Kidney (tissue), 14 donors: ENCODE measurements around the gene ING4. TPM values are rescaled to one million over a fixed set of nuclear protein-coding genes. Genes with fewer than 3 reads are reported as not detected.
A peak's percentile ranks its signal among the peaks of the same experiment; 100 is the strongest.

Experiments used
- DNase-seq, 5 donors: peaks; one replicate each; pipeline ENCODE4 v3.0.0-alpha.2; 2013 to 2020
- FAIRE-seq: peaks from 2 replicates; lab custom pipeline; 2012; peaks lifted over from hg19 to GRCh38; lab: Jason Lieb, UNC
- H3K27ac ChIP-seq, 2 donors: one replicate each; pipeline ENCODE4 v1.7.0; 2013; ENCODE audit warnings: low read depth in 2 of 2, low read length in 2 of 2, inconsistent platforms in 1 of 2
- H3K27me3 ChIP-seq: one replicate; pipeline ENCODE4 v1.7.1; 2013; ENCODE audit warnings: low read length, inconsistent platforms; ENCODE audit not compliant: control insufficient read depth, insufficient read depth
- H3K36me3 ChIP-seq, 3 donors: one replicate each; pipeline versions ENCODE4 v1.7.0 to v1.7.1; 2013; ENCODE audit warnings: low read length in 3 of 3, control low read depth in 1 of 3, inconsistent platforms in 1 of 3; ENCODE audit not compliant: insufficient read depth in 3 of 3, control insufficient read depth in 2 of 3
- H3K4me1 ChIP-seq, 3 donors: one replicate each; pipeline versions ENCODE4 v1.7.0 to v1.7.1; 2013; ENCODE audit warnings: low read length in 3 of 3, inconsistent platforms in 1 of 3, low read depth in 1 of 3; ENCODE audit not compliant: control insufficient read depth in 2 of 3, insufficient read depth in 2 of 3
- H3K4me3 ChIP-seq, 3 donors: one replicate each; pipeline versions ENCODE4 v1.7.0 to v1.8.1; 2013; ENCODE audit warnings: low read length in 3 of 3, control low read depth in 1 of 3, inconsistent platforms in 1 of 3
- H3K9ac ChIP-seq, 3 donors: one replicate each; pipeline versions ENCODE4 v1.7.0 to v1.7.1; 2013; ENCODE audit warnings: low read length in 3 of 3, control low read depth in 1 of 3, inconsistent platforms in 1 of 3
- H3K9me3 ChIP-seq, 3 donors: one replicate each; pipeline versions ENCODE4 v1.7.0 to v1.7.1; 2013; ENCODE audit warnings: low read length in 3 of 3, control low read depth in 1 of 3, inconsistent platforms in 1 of 3; ENCODE audit not compliant: control insufficient read depth in 2 of 3, insufficient read depth in 1 of 3
- intact Hi-C: fragments of 100-400 bp; cut with DNase I; formaldehyde crosslinking; loops from one replicate; pipeline ENCODE4 v1.11.1; 2022
- polyA plus RNA-seq: library from polyadenylated mRNA; stranded (reverse); fragments of 350-450 nt; fragmentation: Illumina TruSeq; extraction: RNeasy Lipid Tissue Mini Kit (QIAGEN cat#74804); gene quantifications from one replicate; pipeline ENCODE4 v1.2.3, GENCODE V29; 2014; ENCODE audit warnings: low read depth, low replicate concordance; ENCODE audit not compliant: insufficient read depth
- total RNA-seq: library from RNA; stranded (reverse); fragmentation: NEBNext Ultra II Directional; extraction: Animal tissue kit (Norgen Biotek cat#: 25700); gene quantifications from one replicate; pipeline ENCODE4 v1.2.1, GENCODE V29; 2021
- TF ChIP-seq, protein P1 (sequence below): IDR thresholded peaks from 3 replicates; pipeline ENCODE4 v1.5.1; 2012; ENCODE audit warnings: mild to moderate bottlenecking, moderate library complexity, borderline replicate concordance; ENCODE audit not compliant: insufficient read depth; ENCODE audit errors: extremely low read depth
- donor health status: control.
- donor health status: control.
- donor health status: control.
- donor health status: control.
- donor health status: control.
- donor health status: DM: yes; HTN: yes; CAD: no.
- donor health status: Normal renal cell carcinoma (clear cell type).

The ING4 gene
- total and polyA plus RNA-seq, 2 donors from 2014 or later: 42.6 to 56.0 TPM

DNA sequence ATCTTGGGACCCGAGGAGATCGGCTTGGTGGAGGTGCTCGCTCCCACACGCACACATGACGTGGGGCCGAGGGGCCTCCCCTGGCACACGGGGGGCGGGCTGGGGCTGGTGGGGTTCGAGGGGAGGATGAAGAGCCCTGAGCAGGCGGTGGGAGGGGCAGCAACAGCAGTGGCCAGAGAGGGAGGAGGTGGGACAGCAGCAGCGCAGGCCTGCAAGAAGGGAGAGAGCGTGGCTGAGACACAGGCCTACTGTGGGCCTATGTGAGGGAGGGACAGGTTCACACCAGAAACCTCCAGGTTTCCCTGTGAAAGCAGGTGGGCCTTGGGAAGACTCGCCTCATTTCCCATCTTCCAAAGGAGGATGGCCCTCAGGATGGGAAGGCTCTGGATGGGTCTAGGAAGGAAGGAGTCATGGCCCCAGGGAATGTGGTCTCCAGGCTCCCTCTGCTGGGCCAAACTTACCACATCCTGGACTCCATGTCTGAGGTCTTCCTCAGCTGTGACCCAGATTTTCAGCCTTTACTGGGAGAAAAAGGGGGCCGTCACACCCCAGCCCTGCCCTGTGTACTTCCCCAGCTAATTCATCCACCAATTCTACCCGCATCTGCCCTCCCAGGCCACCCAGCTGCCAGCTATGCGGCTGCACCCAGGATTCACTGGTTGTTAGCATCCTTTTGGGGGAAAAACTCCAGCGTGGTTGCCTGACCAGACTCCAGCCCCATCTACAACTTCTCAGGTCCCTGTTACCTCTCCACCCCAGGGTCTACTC, 34.8 kb upstream of the ING4 start:
- FAIRE-seq: no peak
- H3K4me3 ChIP-seq: no peak overlapping the region
- peak; percentile 49 to 78 (median 56) for DNase-seq

DNA sequence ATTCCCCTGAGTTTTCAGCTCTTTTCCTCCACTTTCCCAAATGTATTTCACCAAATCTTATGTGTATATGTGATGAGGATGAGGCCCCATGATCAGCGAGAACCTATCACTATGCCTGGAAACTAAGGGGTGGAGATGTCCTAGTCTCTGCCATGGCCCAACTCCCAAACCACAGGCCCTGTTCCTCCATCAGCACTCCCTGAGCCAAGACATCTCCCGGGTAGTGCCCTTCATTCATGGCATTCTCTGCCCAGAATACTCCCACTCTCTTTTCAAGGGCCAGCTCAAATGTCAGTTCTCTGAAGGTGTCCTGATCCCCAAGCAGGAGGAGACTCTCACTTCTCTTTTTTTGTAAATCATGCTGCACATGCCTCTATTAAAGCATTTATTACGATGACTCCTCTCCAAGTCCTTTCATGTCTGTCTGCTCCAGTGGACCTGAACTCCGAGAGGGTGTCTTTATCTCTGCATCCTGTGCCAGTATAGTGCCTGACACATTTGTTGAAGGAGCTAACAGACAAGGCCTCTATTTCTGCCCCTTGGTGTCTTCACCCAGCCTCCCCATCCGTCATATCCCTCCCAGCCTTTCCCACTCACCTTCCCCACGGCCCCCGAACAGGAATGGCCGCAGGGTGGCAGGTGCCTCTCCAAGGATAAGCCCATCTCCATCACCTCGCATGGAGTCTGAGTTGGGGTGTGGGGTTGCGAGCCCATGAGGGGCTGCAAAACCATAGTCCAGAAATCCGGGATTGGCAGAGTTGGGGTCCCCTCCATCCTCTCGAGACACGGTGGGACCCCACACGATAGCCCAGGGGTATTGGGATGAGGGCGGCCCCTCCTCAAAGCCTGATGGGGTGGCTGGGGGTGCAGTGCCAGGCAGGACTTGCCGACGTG, 34.0 kb upstream of the ING4 start:
- Histone ChIP-seq H3K4me3 (no peak overlapping the region), H3K9ac (no peak overlapping the region), H3K27me3 (no peaks in the 10 kb centered on the region), H3K36me3 (no peaks in the 10 kb centered on the region), H3K9me3 (no peaks in the 10 kb centered on the region), H3K4me1 (peaks cover 0 to 5% (median 0%) of the 10 kb centered on the region in 3 donors), H3K27ac (no peak overlapping the region)
- intact Hi-C loops: no loop called here
- DNase-seq (peak in 4 of 5 donors; percentile 27 to 68 (median 59)), FAIRE-seq (no peak)
- TF ChIP-seq, protein P1, sequence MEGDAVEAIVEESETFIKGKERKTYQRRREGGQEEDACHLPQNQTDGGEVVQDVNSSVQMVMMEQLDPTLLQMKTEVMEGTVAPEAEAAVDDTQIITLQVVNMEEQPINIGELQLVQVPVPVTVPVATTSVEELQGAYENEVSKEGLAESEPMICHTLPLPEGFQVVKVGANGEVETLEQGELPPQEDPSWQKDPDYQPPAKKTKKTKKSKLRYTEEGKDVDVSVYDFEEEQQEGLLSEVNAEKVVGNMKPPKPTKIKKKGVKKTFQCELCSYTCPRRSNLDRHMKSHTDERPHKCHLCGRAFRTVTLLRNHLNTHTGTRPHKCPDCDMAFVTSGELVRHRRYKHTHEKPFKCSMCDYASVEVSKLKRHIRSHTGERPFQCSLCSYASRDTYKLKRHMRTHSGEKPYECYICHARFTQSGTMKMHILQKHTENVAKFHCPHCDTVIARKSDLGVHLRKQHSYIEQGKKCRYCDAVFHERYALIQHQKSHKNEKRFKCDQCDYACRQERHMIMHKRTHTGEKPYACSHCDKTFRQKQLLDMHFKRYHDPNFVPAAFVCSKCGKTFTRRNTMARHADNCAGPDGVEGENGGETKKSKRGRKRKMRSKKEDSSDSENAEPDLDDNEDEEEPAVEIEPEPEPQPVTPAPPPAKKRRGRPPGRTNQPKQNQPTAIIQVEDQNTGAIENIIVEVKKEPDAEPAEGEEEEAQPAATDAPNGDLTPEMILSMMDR: no peak

More for the DNA sequence above, 34.8 kb upstream of the ING4 start:
- Histone ChIP-seq H3K9ac (no peak overlapping the region), H3K4me1 (peaks cover 0 to 5% (median 0%) of the 10 kb centered on the region in 3 donors), H3K9me3 (no peaks in the 10 kb centered on the region), H3K27ac (no peak overlapping the region), H3K36me3 (no peaks in the 10 kb centered on the region), H3K27me3 (no peaks in the 10 kb centered on the region)
- intact Hi-C loops: no loop called here
- TF ChIP-seq, protein P1: peak; percentile 40

DNA sequence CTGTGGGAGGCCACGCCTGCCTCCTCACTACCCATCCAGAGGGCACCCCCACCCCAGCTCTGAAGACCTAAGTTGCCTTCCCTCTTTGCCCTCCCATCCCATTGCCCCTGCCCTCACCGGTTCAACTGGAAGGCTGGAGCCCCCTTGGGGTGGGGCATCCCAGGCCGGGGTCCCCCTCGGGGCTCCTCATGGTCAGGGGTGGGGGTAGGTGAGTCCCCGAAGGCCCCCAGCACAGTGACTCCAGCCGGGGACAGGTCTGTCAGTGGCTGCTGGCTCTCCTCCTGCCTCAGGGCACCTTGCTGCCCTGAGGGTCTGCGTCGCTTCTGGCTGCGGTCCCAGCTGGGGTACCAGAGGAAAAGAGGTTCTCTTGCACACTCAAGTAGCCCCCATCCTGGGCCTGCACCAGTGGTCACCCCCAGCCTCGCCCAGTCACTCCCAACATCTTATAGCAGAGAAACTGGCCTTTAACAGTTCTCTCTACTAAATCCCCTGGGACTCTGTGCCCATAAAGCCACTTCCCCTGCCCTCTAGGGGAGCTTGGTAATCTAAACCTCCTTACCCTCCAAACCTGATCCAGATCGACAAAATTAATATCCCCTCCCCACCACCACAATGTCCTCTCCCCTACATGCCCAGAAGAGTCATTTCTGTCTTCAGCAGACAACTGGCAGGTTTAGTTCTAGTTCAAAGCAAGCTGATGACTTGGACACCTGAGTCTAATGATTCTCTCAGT, 32.6 kb upstream of the ING4 start:
- no peak overlapping the region for H3K9ac ChIP-seq
- intact Hi-C loops: no loop called here
- H3K27ac ChIP-seq: no peak overlapping the region
- DNase-seq: no peak
- H3K9me3 ChIP-seq: no peaks in the 10 kb centered on the region
- H3K27me3 ChIP-seq: no peaks in the 10 kb centered on the region
- H3K4me1 ChIP-seq: no peaks in the 10 kb centered on the region
- TF ChIP-seq, protein P1: no peak
- FAIRE-seq: no peak
- H3K4me3 ChIP-seq: no peak overlapping the region
- H3K36me3 ChIP-seq: no peaks in the 10 kb centered on the region
